Neural cell (in vitro differentiated cells): ENCODE data around the gene RABGAP1L.

Experiments
- CTCF ChIP-seq: fragments of 450-650 bp; IDR thresholded peaks from 2 replicates; pipeline ENCODE4 v1.5.1; 2014; ENCODE audit warnings: antibody characterized with exemption, mild to moderate bottlenecking, moderate library complexity; ENCODE audit not compliant: poor library complexity, severe bottlenecking
- EP300 ChIP-seq: fragments of 450-650 bp; conservative IDR thresholded peaks from 2 replicates; pipeline ENCODE4 v1.6.1; 2014; ENCODE audit warnings: antibody characterized with exemption, mild to moderate bottlenecking, moderate library complexity; ENCODE audit not compliant: poor library complexity, severe bottlenecking
- EZH2 ChIP-seq: fragments of 200-600, 300-800 bp; shearing (Covaris generic), sonication (generic); IDR thresholded peaks from 2 replicates; pipeline ENCODE4 v1.6.1; 2014; ENCODE audit warnings: antibody characterized with exemption, low read length, borderline replicate concordance, mild to moderate bottlenecking; ENCODE audit not compliant: insufficient read depth, poor library complexity, severe bottlenecking
- MXI1 ChIP-seq: fragments of 450-650 bp; conservative IDR thresholded peaks from 2 replicates; pipeline ENCODE4 v1.6.1; 2014; ENCODE audit warnings: antibody characterized with exemption, mild to moderate bottlenecking; ENCODE audit not compliant: poor library complexity, severe bottlenecking
- POLR2AphosphoS5 ChIP-seq: IDR thresholded peaks from 2 replicates; pipeline ENCODE4 v1.6.1; 2012
- REST ChIP-seq: IDR thresholded peaks from 2 replicates; pipeline ENCODE4 v1.6.1; 2012; ENCODE audit warnings: borderline replicate concordance
- SMC3 ChIP-seq: fragments of 450-650 bp; conservative IDR thresholded peaks from 2 replicates; pipeline ENCODE4 v1.6.1; 2014; ENCODE audit warnings: antibody characterized with exemption, mild to moderate bottlenecking, moderate library complexity; ENCODE audit not compliant: poor library complexity
- TAF1 ChIP-seq: IDR thresholded peaks from 2 replicates; pipeline ENCODE4 v1.6.1; 2012; ENCODE audit warnings: low read depth

- TF ChIP-seq CTCF (no peak), EP300 (no peak), SMC3 (no peak), EZH2 (no peak), MXI1 (no peak), REST (no peak), POLR2AphosphoS5 (no peak), TAF1 (no peak)
Measured at GRCh38 chr1:174243451-174244000, 84.2 kb downstream of the RABGAP1L start.
